B cell (primary cell): Measurements from ENCODE around the gene TIFAB. TPM values are rescaled to one million over a fixed set of nuclear protein-coding genes. Genes with fewer than 3 reads are reported as not detected.

Experiments used
- ATAC-seq: fragments of 200-7000 bp; cut with Tn5 transposase; one replicate; pipeline ENCODE4 v1.10.0; 2021; ENCODE audit warnings: low read depth, mild to moderate bottlenecking, moderate number of reproducible peaks, moderate library complexity
- CTCF ChIA-PET: fragments of 350-600 bp; sonication (Branson Sonifier 250); formaldehyde crosslinking; loops from one replicate; lab custom pipeline; 2021; ENCODE audit warnings: antibody characterized with exemption, inconsistent platforms; lab: Charles Lee
- POLR2A ChIA-PET: fragments of 350-600 bp; sonication (Branson Sonifier 250); formaldehyde crosslinking; loops from one replicate; lab custom pipeline; 2021; ENCODE audit warnings: antibody characterized with exemption; lab: Charles Lee
- DNase-seq: peaks from one replicate; pipeline ENCODE4 v3.0.0; 2013
- H2AFZ ChIP-seq: 2 replicates; pipeline ENCODE4 v1.6.1; 2012; ENCODE audit warnings: mild to moderate bottlenecking, low read depth, low read length; ENCODE audit not compliant: insufficient read depth, poor library complexity, severe bottlenecking
- H3K27ac ChIP-seq, 2 donors: 1 replicate in 1 of 2; 2 replicates in 1 of 2; pipeline ENCODE4 v1.5.1; 2012 to 2013; ENCODE audit warnings: low read length in 2 of 2, mild to moderate bottlenecking in 2 of 2, moderate library complexity in 1 of 2
- H3K27me3 ChIP-seq, 4 experiments: fragments of 200-600 bp in 1 of 4; sonication (generic) in 1 of 4; replicated peaks in 1 of 4; 1 replicate in 2 of 4; 2 replicates in 2 of 4; pipeline versions ENCODE4 v1.6.1 to v1.7.0; 2013 to 2016; ENCODE audit warnings: low read length in 3 of 4, mild to moderate bottlenecking in 2 of 4, mixed read lengths in 1 of 4, moderate library complexity in 1 of 4; ENCODE audit not compliant: insufficient read depth in 4 of 4, control insufficient read depth in 3 of 4; ENCODE audit errors: control extremely low read depth in 1 of 4
- H3K36me3 ChIP-seq, 2 experiments: replicated peaks in 1 of 2; 1 replicate in 1 of 2; 2 replicates in 1 of 2; pipeline versions ENCODE4 v1.6.1 to v1.7.1; 2013; ENCODE audit warnings: low read length in 1 of 2; ENCODE audit not compliant: insufficient read depth in 2 of 2, control insufficient read depth in 1 of 2; ENCODE audit errors: control extremely low read depth in 1 of 2, extremely low read depth in 1 of 2
- H3K4me1 ChIP-seq, 2 donors: fragments of 200-600 bp in 1 of 2; sonication (generic) in 1 of 2; 1 replicate in 1 of 2; 2 replicates in 1 of 2; pipeline versions ENCODE4 v1.5.1 to v1.6.1; 2013 to 2017; ENCODE audit warnings: low read length in 2 of 2; ENCODE audit not compliant: control insufficient read depth in 2 of 2, insufficient read depth in 2 of 2
- H3K4me2 ChIP-seq: replicated peaks from 2 replicates; pipeline ENCODE3; 2012; ENCODE audit warnings: mild to moderate bottlenecking, low read depth, low read length; ENCODE audit not compliant: poor library complexity, severe bottlenecking
- H3K4me3 ChIP-seq, 5 experiments: fragments of 200-600 bp in 1 of 5; sonication (generic) in 1 of 5; 1 replicate in 3 of 5; 2 replicates in 2 of 5; pipeline versions ENCODE4 v1.5.1 to v1.7.0; 2011 to 2016; ENCODE audit warnings: low read length in 4 of 5, mild to moderate bottlenecking in 4 of 5, low read depth in 2 of 5, control low read depth in 1 of 5, moderate library complexity in 1 of 5; ENCODE audit not compliant: insufficient read depth in 1 of 5; ENCODE audit errors: control extremely low read depth in 1 of 5, extremely low read depth in 1 of 5
- H3K79me2 ChIP-seq: fragments of 200-600 bp; sonication (generic); one replicate; pipeline ENCODE4 v1.6.0; 2016; ENCODE audit warnings: low read length; ENCODE audit not compliant: control insufficient read depth, insufficient read depth
- H3K9ac ChIP-seq: fragments of 200-600 bp; sonication (generic); 2 replicates; pipeline ENCODE4 v1.6.1; 2017; ENCODE audit warnings: mild to moderate bottlenecking, low read length, moderate library complexity
- H3K9me3 ChIP-seq, 3 donors: one replicate each; pipeline versions ENCODE4 v1.6.1 to v1.7.1; 2013; ENCODE audit warnings: low read length in 2 of 3; ENCODE audit not compliant: control insufficient read depth in 2 of 3, insufficient read depth in 1 of 3; ENCODE audit errors: control extremely low read depth in 1 of 3
- H4K20me1 ChIP-seq: 2 replicates; pipeline ENCODE4 v1.6.0; 2012; ENCODE audit warnings: mild to moderate bottlenecking, low read length; ENCODE audit not compliant: insufficient read depth, control insufficient read depth, poor library complexity, severe bottlenecking
- H3K27ac Mint-ChIP-seq: one replicate; pipeline ENCODE4 v1.8.0; 2021; ENCODE audit warnings: mixed read lengths
- H3K27me3 Mint-ChIP-seq: one replicate; pipeline ENCODE4 v1.8.0; 2021; ENCODE audit warnings: mixed read lengths
- H3K4me1 Mint-ChIP-seq: one replicate; pipeline ENCODE4 v1.8.0; 2021; ENCODE audit warnings: mixed read lengths
- H3K4me3 Mint-ChIP-seq: one replicate; pipeline ENCODE4 v1.8.0; 2021; ENCODE audit warnings: mixed read lengths
- H3K9me3 Mint-ChIP-seq: one replicate; pipeline ENCODE4 v1.8.0; 2022; ENCODE audit warnings: mixed read lengths; ENCODE audit not compliant: insufficient read depth
- EZH2 ChIP-seq: IDR thresholded peaks from 2 replicates; pipeline ENCODE4 v1.6.1; 2012; ENCODE audit warnings: borderline replicate concordance, low read depth, mild to moderate bottlenecking, moderate library complexity, low read length; ENCODE audit not compliant: insufficient read depth, poor library complexity, severe bottlenecking
- WGBS: methylation state at CpG from one replicate; pipeline ENCODE4 v1.1.5; 2013; ENCODE audit warnings: missing lambda C conversion rate; ENCODE audit not compliant: insufficient coverage; 5-methylcytosine and 5-hydroxymethylcytosine counted together
- intact Hi-C: fragments of 100-400 bp; cut with micrococcal nuclease; formaldehyde crosslinking; loops from one replicate; pipeline ENCODE4 v1.10.0; 2022
- polyA plus RNA-seq: library from polyadenylated mRNA; depleted of rRNA; stranded (reverse); fragments of >200 nt; gene quantifications from 2 replicates; pipeline ENCODE4 v1.2.3, GENCODE V29; 2012
- total RNA-seq, 2 donors: library from RNA; stranded (reverse); fragments of 120-200 nt in 1 of 2; gene quantifications; 1 replicate in 1 of 2; 2 replicates in 1 of 2; pipeline versions ENCODE4 v1.2.3 to v1.2.4, GENCODE V29; 2013 to 2022
- TF ChIP-seq, protein P1 (sequence below): fragments of 200-600 bp; IDR thresholded peaks from one replicate; pipeline ENCODE4 v1.8.0; 2022; ENCODE audit warnings: antibody characterized with exemption, mild to moderate bottlenecking

The TIFAB gene
- total and polyA plus RNA-seq, 2 donors (not counting 1 experiment from before 2014, with no cell fraction given), result not detected

DNA sequence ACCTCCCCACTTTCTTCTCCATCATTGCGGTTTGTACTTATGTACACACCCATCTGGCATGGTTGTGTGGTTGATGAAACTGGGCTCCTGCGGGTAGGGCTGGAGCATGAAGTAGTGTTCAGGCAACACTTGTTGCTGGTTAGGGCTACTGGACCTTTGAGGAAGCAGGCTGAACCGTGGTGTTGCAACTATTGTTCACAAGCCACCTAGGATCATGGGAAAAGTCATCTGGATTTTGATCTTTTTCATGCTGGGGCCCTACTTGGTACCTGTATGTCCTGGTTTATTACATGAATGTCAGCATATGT lies 40.1 kb upstream of the TIFAB start:
- ATAC-seq (no peak), DNase-seq (no peak)
- peaks cover 0 to 69% (median 23%) of the 10 kb centered on the region in 4 experiments for H3K27me3 ChIP-seq
- no peak overlapping the region for H3K27ac Mint-ChIP-seq
- H4K20me1 ChIP-seq, result no peaks in the 10 kb centered on the region
- no peak overlapping the region for H3K27ac ChIP-seq
- H3K9me3 ChIP-seq, result no peaks in the 10 kb centered on the region
- 62% methylated on average over 2 of the region's 3 CpGs for WGBS
- peaks cover 10% of the 10 kb centered on the region for H3K4me1 Mint-ChIP-seq
- no peaks in the 10 kb centered on the region for H3K79me2 ChIP-seq
- ChIA-PET POLR2A (no interaction called here), CTCF (no interaction called here)
- H3K4me1 ChIP-seq, result peaks cover 0 to 4% of the 10 kb centered on the region in 2 donors
- TF ChIP-seq EZH2, result no peak
- TF ChIP-seq, protein P1, sequence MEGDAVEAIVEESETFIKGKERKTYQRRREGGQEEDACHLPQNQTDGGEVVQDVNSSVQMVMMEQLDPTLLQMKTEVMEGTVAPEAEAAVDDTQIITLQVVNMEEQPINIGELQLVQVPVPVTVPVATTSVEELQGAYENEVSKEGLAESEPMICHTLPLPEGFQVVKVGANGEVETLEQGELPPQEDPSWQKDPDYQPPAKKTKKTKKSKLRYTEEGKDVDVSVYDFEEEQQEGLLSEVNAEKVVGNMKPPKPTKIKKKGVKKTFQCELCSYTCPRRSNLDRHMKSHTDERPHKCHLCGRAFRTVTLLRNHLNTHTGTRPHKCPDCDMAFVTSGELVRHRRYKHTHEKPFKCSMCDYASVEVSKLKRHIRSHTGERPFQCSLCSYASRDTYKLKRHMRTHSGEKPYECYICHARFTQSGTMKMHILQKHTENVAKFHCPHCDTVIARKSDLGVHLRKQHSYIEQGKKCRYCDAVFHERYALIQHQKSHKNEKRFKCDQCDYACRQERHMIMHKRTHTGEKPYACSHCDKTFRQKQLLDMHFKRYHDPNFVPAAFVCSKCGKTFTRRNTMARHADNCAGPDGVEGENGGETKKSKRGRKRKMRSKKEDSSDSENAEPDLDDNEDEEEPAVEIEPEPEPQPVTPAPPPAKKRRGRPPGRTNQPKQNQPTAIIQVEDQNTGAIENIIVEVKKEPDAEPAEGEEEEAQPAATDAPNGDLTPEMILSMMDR, result no peak
- H3K4me3 ChIP-seq, result no peak overlapping the region
- H3K9ac ChIP-seq, result no peak overlapping the region
- no peaks in the 10 kb centered on the region for H3K36me3 ChIP-seq
- intact Hi-C loops, result no loop called here
- H3K4me2 ChIP-seq, result no peak overlapping the region
- H3K4me3 Mint-ChIP-seq, result no peak overlapping the region
- no peak overlapping the region for H2AFZ ChIP-seq
- H3K9me3 Mint-ChIP-seq, result no peaks in the 10 kb centered on the region
- peaks cover 70% of the 10 kb centered on the region for H3K27me3 Mint-ChIP-seq

DNA sequence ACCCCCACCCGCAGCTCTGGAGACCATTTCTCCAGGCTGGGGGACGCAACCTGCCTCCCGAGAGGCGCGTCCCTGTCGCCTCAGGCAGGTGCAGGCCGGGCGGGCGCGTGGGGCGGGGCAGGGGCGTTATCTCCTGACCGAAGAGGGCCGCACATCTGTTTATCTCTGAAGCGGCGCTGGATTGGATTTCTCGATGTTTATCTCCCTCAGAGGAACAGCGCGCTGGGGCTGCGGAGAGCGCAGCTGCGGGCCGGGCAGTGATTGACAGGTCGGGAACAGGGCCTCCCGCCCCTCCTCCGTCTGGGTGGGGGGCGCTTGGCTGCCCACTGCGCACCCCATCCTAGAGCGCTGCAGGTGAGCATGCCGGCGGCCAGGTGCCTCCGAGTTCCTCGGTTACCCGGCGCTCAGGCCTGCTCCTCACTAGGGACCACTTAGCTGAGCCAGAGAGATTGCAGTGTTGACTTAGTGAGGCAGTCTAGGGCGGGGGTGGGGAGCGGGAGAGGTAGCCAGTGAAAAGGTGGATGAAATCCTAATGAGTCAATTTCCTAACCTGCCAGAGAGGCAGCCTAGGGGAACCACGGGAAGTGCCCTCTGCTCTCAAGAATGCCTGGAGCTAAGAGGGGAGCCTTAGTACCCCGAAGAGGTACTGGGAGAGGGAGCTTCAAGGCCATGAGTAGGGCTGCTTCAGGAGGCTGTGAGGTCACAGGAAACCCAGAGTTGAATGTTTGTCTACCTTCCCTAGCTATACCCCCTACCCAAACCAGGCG lies 39.6 kb upstream of the TIFAB start:
- peaks cover 72% of the 10 kb centered on the region for H3K27me3 Mint-ChIP-seq
- 12% methylated on average over 35 of the region's 40 CpGs for WGBS
- H3K9ac ChIP-seq, result no peak overlapping the region
- H3K4me2 ChIP-seq, result no peak overlapping the region
- no peak for ATAC-seq
- peaks cover 0 to 4% of the 10 kb centered on the region in 2 donors for H3K4me1 ChIP-seq
- no peak for DNase-seq
- H3K27ac ChIP-seq, result no peak overlapping the region
- TF ChIP-seq, protein P1, result no peak
- TF ChIP-seq EZH2, result no peak
- H4K20me1 ChIP-seq, result no peaks in the 10 kb centered on the region
- no peaks in the 10 kb centered on the region for H3K79me2 ChIP-seq
- POLR2A ChIA-PET, result no interaction called here
- CTCF ChIA-PET, result no interaction called here
- no peaks in the 10 kb centered on the region for H3K9me3 ChIP-seq
- intact Hi-C loops, result no loop called here
- no peaks in the 10 kb centered on the region for H3K36me3 ChIP-seq
- peaks cover 0 to 73% (median 27%) of the 10 kb centered on the region in 4 experiments for H3K27me3 ChIP-seq
- H3K4me1 Mint-ChIP-seq, result peaks cover 10% of the 10 kb centered on the region
- H3K4me3 ChIP-seq, result no peak overlapping the region
- H3K4me3 Mint-ChIP-seq, result no peak overlapping the region
- H2AFZ ChIP-seq, result no peak overlapping the region
- no peaks in the 10 kb centered on the region for H3K9me3 Mint-ChIP-seq
- H3K27ac Mint-ChIP-seq, result no peak overlapping the region
